ENCODE data around the gene RNF150.

The RNF150 gene

GRCh38 chr4:141132072-141132708 is 1.1 kb downstream of the RNF150 start:
- Histone ChIP-seq H3K36me3 (ENCODE audit: control insufficient read depth, insufficient read depth, low read length) (no peaks in the 10 kb centered on the region), H3K4me3 (ENCODE audit: insufficient read depth, low read depth, low read length) (peak overlapping the region; percentile 66), H3K4me1 (ENCODE audit: control insufficient read depth, insufficient read depth, low read length) (peaks cover 6% of the 10 kb centered on the region), H3K27me3 (ENCODE audit: control insufficient read depth, insufficient read depth, low read length, poor library complexity, severe bottlenecking) (peaks cover 37% of the 10 kb centered on the region), H3K27ac (ENCODE audit: insufficient read depth, low read depth, low read length, poor library complexity, severe bottlenecking) (no peak overlapping the region), H3K9me3 (ENCODE audit: control insufficient read depth, low read length) (no peaks in the 10 kb centered on the region)
- 0% methylated on average over 64 of the region's 64 CpGs for whole genome bisulfite sequencing, 2 experiments

GRCh38 chr4:141131723-141132071 is 1.6 kb downstream of the RNF150 start:
- Histone ChIP-seq H3K27ac (ENCODE audit: insufficient read depth, low read depth, low read length, poor library complexity, severe bottlenecking) (no peak overlapping the region), H3K27me3 (ENCODE audit: control insufficient read depth, insufficient read depth, low read length, poor library complexity, severe bottlenecking) (peaks cover 37% of the 10 kb centered on the region), H3K4me1 (ENCODE audit: control insufficient read depth, insufficient read depth, low read length) (peaks cover 6% of the 10 kb centered on the region), H3K36me3 (ENCODE audit: control insufficient read depth, insufficient read depth, low read length) (no peaks in the 10 kb centered on the region), H3K9me3 (ENCODE audit: control insufficient read depth, low read length) (no peaks in the 10 kb centered on the region), H3K4me3 (ENCODE audit: insufficient read depth, low read depth, low read length) (peak overlapping the region; percentile 66)
- 19 to 20% methylated on average over 8 of the region's 8 CpGs for WGBS, 2 experiments

GRCh38 chr4:141130947-141131605 is 2.2 kb downstream of the RNF150 start:
- Histone ChIP-seq H3K36me3 (ENCODE audit: control insufficient read depth, insufficient read depth, low read length) (no peaks in the 10 kb centered on the region), H3K4me1 (ENCODE audit: control insufficient read depth, insufficient read depth, low read length) (peaks cover 6% of the 10 kb centered on the region), H3K4me3 (ENCODE audit: insufficient read depth, low read depth, low read length) (no peak overlapping the region), H3K27ac (ENCODE audit: insufficient read depth, low read depth, low read length, poor library complexity, severe bottlenecking) (no peak overlapping the region), H3K27me3 (ENCODE audit: control insufficient read depth, insufficient read depth, low read length, poor library complexity, severe bottlenecking) (peaks cover 37% of the 10 kb centered on the region), H3K9me3 (ENCODE audit: control insufficient read depth, low read length) (no peaks in the 10 kb centered on the region)
- 79 to 86% methylated on average over 6 of the region's 6 CpGs for WGBS, 2 experiments

- H3K9me3 ChIP-seq (ENCODE audit: control insufficient read depth, low read length) = no peaks in the 10 kb centered on the region
- H3K4me1 ChIP-seq (ENCODE audit: control insufficient read depth, insufficient read depth, low read length) = peaks cover 6% of the 10 kb centered on the region
- H3K27me3 ChIP-seq (ENCODE audit: control insufficient read depth, insufficient read depth, low read length, poor library complexity, severe bottlenecking) = peaks cover 29% of the 10 kb centered on the region
- WGBS, 2 experiments = 92 to 94% methylated on average over 3 of the region's 3 CpGs
- H3K4me3 ChIP-seq (ENCODE audit: insufficient read depth, low read depth, low read length) = no peak overlapping the region
- H3K36me3 ChIP-seq (ENCODE audit: control insufficient read depth, insufficient read depth, low read length) = no peaks in the 10 kb centered on the region
- no peak overlapping the region for H3K27ac ChIP-seq (ENCODE audit: insufficient read depth, low read depth, low read length, poor library complexity, severe bottlenecking)
Measured at GRCh38 chr4:141127884-141128283, 5.4 kb downstream of the RNF150 start.

- Histone ChIP-seq H3K27ac (ENCODE audit: insufficient read depth, low read depth, low read length, poor library complexity, severe bottlenecking) (no peak overlapping the region), H3K9me3 (ENCODE audit: control insufficient read depth, low read length) (no peaks in the 10 kb centered on the region), H3K4me3 (ENCODE audit: insufficient read depth, low read depth, low read length) (no peak overlapping the region), H3K36me3 (ENCODE audit: control insufficient read depth, insufficient read depth, low read length) (no peaks in the 10 kb centered on the region), H3K27me3 (ENCODE audit: control insufficient read depth, insufficient read depth, low read length, poor library complexity, severe bottlenecking) (peaks cover 18% of the 10 kb centered on the region), H3K4me1 (ENCODE audit: control insufficient read depth, insufficient read depth, low read length) (peaks cover 6% of the 10 kb centered on the region)
- 96 to 97% methylated on average over 4 of the region's 4 CpGs for WGBS, 2 experiments
Measured at GRCh38 chr4:141126769-141127168, 6.5 kb downstream of the RNF150 start.

- no peaks in the 10 kb centered on the region for H3K27me3 ChIP-seq (ENCODE audit: control insufficient read depth, insufficient read depth, low read length, poor library complexity, severe bottlenecking)
- H3K4me3 ChIP-seq (ENCODE audit: insufficient read depth, low read depth, low read length) = no peak overlapping the region
- H3K36me3 ChIP-seq (ENCODE audit: control insufficient read depth, insufficient read depth, low read length) = no peaks in the 10 kb centered on the region
- no peaks in the 10 kb centered on the region for H3K9me3 ChIP-seq (ENCODE audit: control insufficient read depth, low read length)
- no peaks in the 10 kb centered on the region for H3K4me1 ChIP-seq (ENCODE audit: control insufficient read depth, insufficient read depth, low read length)
- WGBS, 2 experiments = 83 to 90% methylated on average over 1 of the region's 1 CpG
- no peak overlapping the region for H3K27ac ChIP-seq (ENCODE audit: insufficient read depth, low read depth, low read length, poor library complexity, severe bottlenecking)
Measured at GRCh38 chr4:141124224-141124623, 9.0 kb downstream of the RNF150 start.

GRCh38 chr4:141121768-141122454 is 11.4 kb downstream of the RNF150 start:
- no peaks in the 10 kb centered on the region for H3K27me3 ChIP-seq (ENCODE audit: control insufficient read depth, insufficient read depth, low read length, poor library complexity, severe bottlenecking)
- WGBS, 2 experiments = 55 to 70% methylated on average over 7 to 9 of the region's 9 CpGs
- H3K27ac ChIP-seq (ENCODE audit: insufficient read depth, low read depth, low read length, poor library complexity, severe bottlenecking) = no peak overlapping the region
- no peaks in the 10 kb centered on the region for H3K4me1 ChIP-seq (ENCODE audit: control insufficient read depth, insufficient read depth, low read length)
- H3K9me3 ChIP-seq (ENCODE audit: control insufficient read depth, low read length) = no peaks in the 10 kb centered on the region
- no peaks in the 10 kb centered on the region for H3K36me3 ChIP-seq (ENCODE audit: control insufficient read depth, insufficient read depth, low read length)
- no peak overlapping the region for H3K4me3 ChIP-seq (ENCODE audit: insufficient read depth, low read depth, low read length)

- Histone ChIP-seq H3K27me3 (ENCODE audit: control insufficient read depth, insufficient read depth, low read length, poor library complexity, severe bottlenecking) (no peaks in the 10 kb centered on the region), H3K36me3 (ENCODE audit: control insufficient read depth, insufficient read depth, low read length) (no peaks in the 10 kb centered on the region), H3K4me3 (ENCODE audit: insufficient read depth, low read depth, low read length) (no peak overlapping the region), H3K27ac (ENCODE audit: insufficient read depth, low read depth, low read length, poor library complexity, severe bottlenecking) (no peak overlapping the region), H3K4me1 (ENCODE audit: control insufficient read depth, insufficient read depth, low read length) (no peaks in the 10 kb centered on the region), H3K9me3 (ENCODE audit: control insufficient read depth, low read length) (no peaks in the 10 kb centered on the region)
- 91% methylated on average over 1 of the region's 1 CpG for WGBS, 2 experiments
Measured at GRCh38 chr4:141121101-141121500, 12.2 kb downstream of the RNF150 start.

- no peak overlapping the region for H3K27ac ChIP-seq (ENCODE audit: insufficient read depth, low read depth, low read length, poor library complexity, severe bottlenecking)
- no peaks in the 10 kb centered on the region for H3K27me3 ChIP-seq (ENCODE audit: control insufficient read depth, insufficient read depth, low read length, poor library complexity, severe bottlenecking)
- H3K4me3 ChIP-seq (ENCODE audit: insufficient read depth, low read depth, low read length) = no peak overlapping the region
- H3K9me3 ChIP-seq (ENCODE audit: control insufficient read depth, low read length) = no peaks in the 10 kb centered on the region
- no peaks in the 10 kb centered on the region for H3K4me1 ChIP-seq (ENCODE audit: control insufficient read depth, insufficient read depth, low read length)
- WGBS, 2 experiments = 89 to 94% methylated on average over 3 to 5 of the region's 5 CpGs
- no peaks in the 10 kb centered on the region for H3K36me3 ChIP-seq (ENCODE audit: control insufficient read depth, insufficient read depth, low read length)
Measured at GRCh38 chr4:141120036-141120593, 13.2 kb downstream of the RNF150 start.

GRCh38 chr4:141119071-141119470 is 14.2 kb downstream of the RNF150 start:
- 90 to 91% methylated on average over 1 of the region's 1 CpG for WGBS, 2 experiments
- no peak overlapping the region for H3K27ac ChIP-seq (ENCODE audit: insufficient read depth, low read depth, low read length, poor library complexity, severe bottlenecking)
- no peaks in the 10 kb centered on the region for H3K4me1 ChIP-seq (ENCODE audit: control insufficient read depth, insufficient read depth, low read length)
- no peaks in the 10 kb centered on the region for H3K36me3 ChIP-seq (ENCODE audit: control insufficient read depth, insufficient read depth, low read length)
- no peak overlapping the region for H3K4me3 ChIP-seq (ENCODE audit: insufficient read depth, low read depth, low read length)
- no peaks in the 10 kb centered on the region for H3K27me3 ChIP-seq (ENCODE audit: control insufficient read depth, insufficient read depth, low read length, poor library complexity, severe bottlenecking)
- H3K9me3 ChIP-seq (ENCODE audit: control insufficient read depth, low read length) = no peaks in the 10 kb centered on the region

Measured in ectodermal cell (in vitro differentiated cells).